BE2C (cell line): ENCODE measurements around the gene SMOC1.

Source experiments
- DNase-seq: peaks from one replicate; pipeline ENCODE4 v3.0.0-alpha.2; 2020
- H3K27me3 ChIP-seq: fragments of 250-450 bp; sonication (Bioruptor Pico); 2 replicates; pipeline ENCODE4 v1.5.1; 2020; ENCODE audit warnings: mild to moderate bottlenecking
- H3K36me3 ChIP-seq: fragments of 250-450 bp; sonication (Bioruptor Pico); 2 replicates; pipeline ENCODE4 v1.5.1; 2020; ENCODE audit warnings: mild to moderate bottlenecking
- H3K4me1 ChIP-seq: fragments of 250-450 bp; sonication (Bioruptor Pico); 2 replicates; pipeline ENCODE4 v1.5.1; 2020
- H3K4me3 ChIP-seq: 2 replicates; pipeline ENCODE4 v1.5.1; 2011; ENCODE audit warnings: low read depth, low read length
- H3K9me3 ChIP-seq: fragments of 250-450 bp; sonication (Bioruptor Pico); 2 replicates; pipeline ENCODE4 v1.5.1; 2020
- CTCF ChIP-seq: IDR thresholded peaks from 2 replicates; pipeline ENCODE4 v1.5.1; 2012; ENCODE audit warnings: mild to moderate bottlenecking, low read depth, low read length

The SMOC1 gene

DNA sequence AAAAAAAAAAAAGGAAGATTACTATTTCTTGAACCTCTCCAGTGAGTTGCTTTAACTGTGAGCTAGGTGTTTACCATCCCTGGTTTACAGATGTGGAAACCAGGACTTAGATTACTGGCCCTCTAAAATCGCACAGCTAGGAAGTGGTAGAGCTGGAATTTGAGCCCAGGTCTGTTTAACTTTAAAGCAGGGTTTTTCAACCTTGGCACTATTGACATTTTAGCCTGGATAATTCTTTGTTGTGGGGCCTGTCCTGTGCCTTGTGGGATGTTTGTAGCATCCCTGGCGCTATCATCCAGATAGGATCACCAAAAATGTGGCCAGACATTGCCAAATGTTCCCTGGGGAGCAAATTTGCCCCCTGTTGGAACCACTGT is 28.5 kb upstream of the SMOC1 start:
- DNase-seq: no peak
- peaks cover 7% of the 10 kb centered on the region for H3K27me3 ChIP-seq
- TF ChIP-seq CTCF: no peak
- no peak overlapping the region for H3K4me3 ChIP-seq
- no peaks in the 10 kb centered on the region for H3K9me3 ChIP-seq
- H3K4me1 ChIP-seq: no peaks in the 10 kb centered on the region
- H3K36me3 ChIP-seq: no peaks in the 10 kb centered on the region

DNA sequence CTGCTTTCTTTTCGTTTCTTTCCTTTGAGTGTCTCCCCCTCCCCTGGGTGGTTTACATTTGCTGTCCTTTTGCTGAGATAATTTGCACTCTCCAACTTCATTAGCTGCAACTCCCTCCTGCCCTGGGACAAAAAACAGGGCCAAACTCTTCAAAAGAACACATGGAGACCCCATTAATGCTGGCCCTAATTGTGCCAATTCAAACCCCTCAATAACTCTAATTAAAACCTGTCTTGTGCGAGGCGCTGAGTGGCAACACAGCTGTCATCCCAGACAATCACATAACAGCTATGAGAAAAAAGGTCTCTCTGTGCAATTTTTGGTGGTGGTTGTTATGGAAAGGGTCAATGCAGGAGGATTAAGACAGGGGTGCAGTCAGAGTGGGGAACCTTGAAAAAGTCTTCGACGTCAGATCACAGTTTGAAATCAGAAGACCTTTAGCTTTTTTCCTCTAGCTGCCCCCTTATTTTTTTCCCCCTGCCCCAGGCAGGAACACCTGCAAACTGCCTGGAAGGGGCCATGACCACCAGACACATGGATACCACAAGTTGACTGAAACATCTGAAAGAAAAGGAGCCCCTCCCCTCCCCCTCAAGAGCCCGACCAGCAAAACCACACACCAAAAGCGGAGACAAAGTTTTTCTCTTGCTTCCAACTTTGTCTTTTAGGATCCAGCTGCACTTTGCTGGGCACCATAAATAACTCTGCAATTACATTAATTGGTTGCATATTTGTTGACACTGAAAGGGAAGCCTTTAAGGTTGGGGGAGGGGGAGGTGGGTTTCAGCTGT is 26.5 kb upstream of the SMOC1 start:
- no peak for DNase-seq
- Histone ChIP-seq H3K9me3 (no peaks in the 10 kb centered on the region), H3K4me3 (no peak overlapping the region), H3K36me3 (no peaks in the 10 kb centered on the region), H3K27me3 (peaks cover 18% of the 10 kb centered on the region), H3K4me1 (no peaks in the 10 kb centered on the region)
- no peak for TF ChIP-seq CTCF

DNA sequence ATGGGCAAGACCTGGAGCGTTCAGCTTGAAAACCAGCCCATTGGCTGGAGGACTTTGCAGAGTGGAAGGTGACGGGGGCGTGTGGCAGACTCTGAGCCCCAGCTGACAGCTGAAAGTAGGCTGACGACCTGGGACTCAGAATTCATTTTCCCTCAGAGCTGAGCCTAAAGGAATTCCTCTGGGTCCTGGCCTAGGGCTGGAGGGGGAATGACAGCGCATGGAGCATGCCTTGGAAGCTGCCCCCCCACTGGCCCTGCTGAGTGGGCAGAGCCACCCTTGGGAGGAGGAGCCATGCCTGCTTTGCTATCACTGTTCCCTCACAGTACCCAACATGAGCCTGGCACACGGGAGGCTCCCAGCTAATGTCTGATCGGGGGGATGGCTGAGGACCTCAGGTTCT is 25.4 kb upstream of the SMOC1 start:
- H3K27me3 ChIP-seq: peaks cover 21% of the 10 kb centered on the region
- no peaks in the 10 kb centered on the region for H3K9me3 ChIP-seq
- no peak overlapping the region for H3K4me3 ChIP-seq
- no peak for DNase-seq
- TF ChIP-seq CTCF: no peak
- H3K4me1 ChIP-seq: no peaks in the 10 kb centered on the region
- no peaks in the 10 kb centered on the region for H3K36me3 ChIP-seq

GRCh38 chr14:69854598-69854997 is 24.6 kb upstream of the SMOC1 start:
- Histone ChIP-seq H3K27me3 (peaks cover 25% of the 10 kb centered on the region), H3K4me1 (no peaks in the 10 kb centered on the region), H3K9me3 (no peaks in the 10 kb centered on the region), H3K36me3 (no peaks in the 10 kb centered on the region), H3K4me3 (no peak overlapping the region)
- DNase-seq: no peak
- TF ChIP-seq CTCF: no peak

DNA sequence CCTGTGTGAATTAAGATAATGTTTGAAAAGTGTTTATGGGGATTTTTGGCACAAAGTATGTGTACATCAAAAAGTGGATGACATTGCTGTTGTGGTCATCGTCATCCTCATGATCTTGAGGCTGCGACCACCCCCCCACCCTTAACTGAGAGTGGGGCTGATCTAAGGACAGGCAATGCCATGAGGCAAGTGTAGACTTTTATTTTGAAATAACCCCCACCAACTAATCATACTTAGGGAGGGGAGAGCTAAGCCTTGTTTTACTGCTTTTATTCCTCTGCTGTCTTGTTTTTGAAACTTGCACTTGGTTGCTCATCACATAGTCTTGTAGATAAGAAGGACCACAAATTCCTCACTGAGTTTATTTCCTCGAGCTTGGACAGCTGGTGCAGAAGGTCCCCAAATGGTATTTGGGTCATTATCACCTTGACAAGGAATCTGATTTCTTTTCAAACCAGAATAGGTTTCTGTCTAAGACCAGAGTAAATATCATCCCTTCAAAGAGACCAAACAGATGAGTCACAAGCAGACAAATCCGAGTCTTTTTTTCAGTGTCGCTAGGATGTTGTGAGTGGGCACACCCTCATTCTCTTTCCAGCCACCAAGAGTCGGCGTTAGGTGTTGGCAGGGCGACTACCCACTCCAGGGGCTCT is 23.9 kb upstream of the SMOC1 start:
- no peak for DNase-seq
- TF ChIP-seq CTCF: no peak
- Histone ChIP-seq H3K9me3 (no peaks in the 10 kb centered on the region), H3K36me3 (no peaks in the 10 kb centered on the region), H3K4me3 (no peak overlapping the region), H3K4me1 (no peaks in the 10 kb centered on the region), H3K27me3 (peaks cover 30% of the 10 kb centered on the region)

DNA sequence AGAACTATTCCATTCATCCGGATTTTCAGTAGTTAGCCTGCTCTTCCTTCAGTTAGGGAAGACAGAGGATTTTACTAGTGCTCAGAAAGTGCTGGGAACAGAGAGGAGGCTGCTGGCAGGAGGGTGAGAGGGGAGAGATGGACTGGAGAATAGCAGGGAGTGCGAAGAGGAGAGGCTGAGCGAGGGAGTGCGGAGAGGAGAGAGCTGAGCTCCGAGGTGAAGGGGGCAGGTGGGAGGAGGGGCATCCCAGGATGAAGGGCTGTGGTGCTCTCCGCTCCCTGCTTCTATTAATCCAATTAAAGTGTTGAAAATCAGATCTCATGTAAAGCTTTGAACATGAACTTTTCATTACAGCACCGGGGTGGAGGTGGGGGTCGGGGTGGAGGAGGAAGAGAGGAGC is 20.4 kb upstream of the SMOC1 start:
- Histone ChIP-seq H3K4me1 (no peaks in the 10 kb centered on the region), H3K4me3 (no peak overlapping the region), H3K27me3 (peaks cover 37% of the 10 kb centered on the region), H3K9me3 (no peaks in the 10 kb centered on the region), H3K36me3 (no peaks in the 10 kb centered on the region)
- DNase-seq: no peak
- TF ChIP-seq CTCF: no peak
